Measurements from ENCODE around the gene ITGA7.

ITGA7 gene

DNA sequence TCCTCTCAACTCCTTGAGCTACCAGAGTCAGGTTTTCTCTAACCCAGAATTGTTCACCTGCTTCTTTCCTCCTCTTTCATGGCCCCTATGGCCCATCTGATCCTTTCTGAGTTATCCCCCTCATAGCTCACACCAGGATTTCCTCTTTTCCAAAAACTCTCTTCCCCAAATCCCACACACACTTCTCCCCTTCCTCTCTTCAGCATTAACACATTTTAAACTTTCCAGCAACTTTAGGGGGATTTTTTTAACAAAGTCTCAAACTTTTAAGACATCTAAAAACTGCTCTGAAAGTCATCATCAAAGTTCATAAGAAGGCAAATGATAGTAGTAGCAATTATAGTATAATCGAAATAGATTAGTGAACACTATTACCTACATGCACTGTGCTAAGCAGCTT is 63.1 kb downstream of the ITGA7 start:
- Histone ChIP-seq H3K27ac (ENCODE audit: low read length) (no peak overlapping the region), H3K36me3 (ENCODE audit: control insufficient read depth in 1 of 2, insufficient read depth in 2 of 2, low read length in 2 of 2) (no peaks in the 10 kb centered on the region), H3K4me1 (ENCODE audit: control insufficient read depth in 1 of 2, insufficient read depth in 2 of 2, low read length in 2 of 2) (peaks cover 0 to 5% of the 10 kb centered on the region in 2 donors), H3K27me3 (ENCODE audit: low read depth, low read length) (no peaks in the 10 kb centered on the region), H3K9me3 (ENCODE audit: control insufficient read depth in 1 of 2, low read length in 2 of 2) (no peaks in the 10 kb centered on the region), H3K4me3 (ENCODE audit: low read depth in 1 of 2, low read length in 2 of 2) (no peak overlapping the region)

DNA sequence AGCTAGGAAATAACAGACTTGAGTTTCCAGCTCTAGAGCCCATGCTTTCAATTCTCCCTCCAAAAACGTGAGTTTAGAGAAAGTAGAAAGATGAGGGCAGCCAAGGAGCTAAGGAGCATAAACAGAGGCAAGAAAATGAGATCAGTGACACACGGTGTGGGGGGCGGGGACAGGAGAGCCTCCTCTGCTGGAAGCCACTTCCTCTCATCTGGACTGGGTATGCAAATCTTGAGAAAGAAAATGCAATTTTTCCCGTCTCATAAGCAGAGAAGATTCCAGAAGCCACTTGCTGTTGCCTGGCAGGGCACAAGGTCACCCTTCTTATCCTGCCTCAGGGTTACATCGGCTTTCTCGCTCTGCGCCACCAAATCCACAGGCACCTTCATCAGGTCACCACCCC is 65.0 kb downstream of the ITGA7 start:
- H3K36me3 ChIP-seq (ENCODE audit: control insufficient read depth in 1 of 2, insufficient read depth in 2 of 2, low read length in 2 of 2): no peaks in the 10 kb centered on the region
- no peak overlapping the region for H3K4me3 ChIP-seq (ENCODE audit: low read depth in 1 of 2, low read length in 2 of 2)
- H3K27me3 ChIP-seq (ENCODE audit: low read depth, low read length): no peaks in the 10 kb centered on the region
- no peak overlapping the region for H3K27ac ChIP-seq (ENCODE audit: low read length)
- no peaks in the 10 kb centered on the region for H3K9me3 ChIP-seq (ENCODE audit: control insufficient read depth in 1 of 2, low read length in 2 of 2)
- peaks cover 0 to 5% of the 10 kb centered on the region in 2 donors for H3K4me1 ChIP-seq (ENCODE audit: control insufficient read depth in 1 of 2, insufficient read depth in 2 of 2, low read length in 2 of 2)

DNA sequence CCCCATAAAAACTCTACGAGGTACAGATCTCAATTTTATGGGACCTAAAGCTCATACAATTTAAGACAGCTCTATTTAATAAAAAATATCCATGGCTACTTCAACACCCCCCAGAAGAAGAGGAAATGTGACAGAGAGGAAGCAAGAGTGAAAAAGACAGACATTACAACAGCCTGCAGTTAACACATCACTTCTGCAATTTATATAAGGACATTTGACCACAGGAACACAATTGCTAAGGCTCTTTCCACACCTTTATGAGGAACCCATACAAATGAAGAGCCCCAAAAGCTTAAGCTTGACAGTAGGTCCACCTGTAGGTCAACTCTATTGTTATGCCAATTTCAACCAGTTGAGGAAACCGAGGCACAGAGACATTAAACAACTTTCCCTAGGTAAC is 65.4 kb downstream of the ITGA7 start:
- H3K4me3 ChIP-seq (ENCODE audit: low read depth in 1 of 2, low read length in 2 of 2): no peak overlapping the region
- H3K4me1 ChIP-seq (ENCODE audit: control insufficient read depth in 1 of 2, insufficient read depth in 2 of 2, low read length in 2 of 2): peaks cover 0 to 5% of the 10 kb centered on the region in 2 donors
- no peaks in the 10 kb centered on the region for H3K9me3 ChIP-seq (ENCODE audit: control insufficient read depth in 1 of 2, low read length in 2 of 2)
- H3K27ac ChIP-seq (ENCODE audit: low read length): no peak overlapping the region
- H3K27me3 ChIP-seq (ENCODE audit: low read depth, low read length): no peaks in the 10 kb centered on the region
- no peaks in the 10 kb centered on the region for H3K36me3 ChIP-seq (ENCODE audit: control insufficient read depth in 1 of 2, insufficient read depth in 2 of 2, low read length in 2 of 2)

DNA sequence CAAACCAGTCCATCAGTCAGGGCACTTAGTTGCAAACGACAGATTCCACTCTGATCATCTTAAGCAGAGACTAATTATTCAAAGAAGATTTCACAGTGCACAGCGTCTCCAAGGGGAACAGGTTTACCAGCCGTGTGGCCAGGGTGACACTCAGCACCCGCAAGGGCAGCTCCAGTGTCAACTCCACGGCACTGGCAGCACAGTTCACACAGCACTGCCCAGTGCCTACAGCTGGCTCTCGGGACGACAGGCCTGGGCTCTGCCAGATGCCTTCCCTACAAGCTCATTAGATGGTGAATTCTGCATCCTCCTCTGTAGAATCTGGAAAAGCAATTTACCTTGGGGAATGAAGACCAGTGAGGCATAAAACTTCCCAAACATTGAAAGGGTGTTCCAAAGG is 66.1 kb downstream of the ITGA7 start:
- H3K27me3 ChIP-seq (ENCODE audit: low read depth, low read length): no peaks in the 10 kb centered on the region
- no peaks in the 10 kb centered on the region for H3K9me3 ChIP-seq (ENCODE audit: control insufficient read depth in 1 of 2, low read length in 2 of 2)
- peaks cover 0 to 5% of the 10 kb centered on the region in 2 donors for H3K4me1 ChIP-seq (ENCODE audit: control insufficient read depth in 1 of 2, insufficient read depth in 2 of 2, low read length in 2 of 2)
- H3K27ac ChIP-seq (ENCODE audit: low read length): no peak overlapping the region
- no peaks in the 10 kb centered on the region for H3K36me3 ChIP-seq (ENCODE audit: control insufficient read depth in 1 of 2, insufficient read depth in 2 of 2, low read length in 2 of 2)
- no peak overlapping the region for H3K4me3 ChIP-seq (ENCODE audit: low read depth in 1 of 2, low read length in 2 of 2)

DNA sequence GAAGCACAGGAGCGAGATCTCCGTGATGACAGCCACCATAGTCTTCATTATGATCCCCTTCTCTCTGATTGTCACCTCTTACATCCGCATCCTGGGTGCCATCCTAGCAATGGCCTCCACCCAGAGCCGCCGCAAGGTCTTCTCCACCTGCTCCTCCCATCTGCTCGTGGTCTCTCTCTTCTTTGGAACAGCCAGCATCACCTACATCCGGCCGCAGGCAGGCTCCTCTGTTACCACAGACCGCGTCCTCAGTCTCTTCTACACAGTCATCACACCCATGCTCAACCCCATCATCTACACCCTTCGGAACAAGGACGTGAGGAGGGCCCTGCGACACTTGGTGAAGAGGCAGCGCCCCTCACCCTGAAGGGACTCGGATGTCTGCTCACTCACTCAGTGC is 70.2 kb downstream of the ITGA7 start:
- Histone ChIP-seq H3K4me1 (ENCODE audit: control insufficient read depth in 1 of 2, insufficient read depth in 2 of 2, low read length in 2 of 2) (no peaks in the 10 kb centered on the region), H3K27ac (ENCODE audit: low read length) (no peak overlapping the region), H3K27me3 (ENCODE audit: low read depth, low read length) (no peaks in the 10 kb centered on the region), H3K36me3 (ENCODE audit: control insufficient read depth in 1 of 2, insufficient read depth in 2 of 2, low read length in 2 of 2) (no peaks in the 10 kb centered on the region), H3K9me3 (ENCODE audit: control insufficient read depth in 1 of 2, low read length in 2 of 2) (no peaks in the 10 kb centered on the region), H3K4me3 (ENCODE audit: low read depth in 1 of 2, low read length in 2 of 2) (no peak overlapping the region)

DNA sequence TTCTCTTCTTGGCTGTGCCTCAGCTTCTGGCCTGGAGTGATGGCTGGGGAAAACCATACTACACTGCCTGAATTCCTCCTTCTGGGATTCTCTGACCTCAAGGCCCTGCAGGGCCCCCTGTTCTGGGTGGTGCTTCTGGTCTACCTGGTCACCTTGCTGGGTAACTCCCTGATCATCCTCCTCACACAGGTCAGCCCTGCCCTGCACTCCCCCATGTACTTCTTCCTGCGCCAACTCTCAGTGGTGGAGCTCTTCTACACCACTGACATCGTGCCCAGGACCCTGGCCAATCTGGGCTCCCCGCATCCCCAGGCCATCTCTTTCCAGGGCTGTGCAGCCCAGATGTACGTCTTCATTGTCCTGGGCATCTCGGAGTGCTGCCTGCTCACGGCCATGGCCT is 70.9 kb downstream of the ITGA7 start, which contains the start of gene OR10P1:
Gene OR10P1, plus strand, starts transcription at position 40 of the 400 bp plus-strand sequence. Its CDS starts 0 bp downstream, at position 40.
- no peak within 1 kb of the TSS for H3K4me3 ChIP-seq (ENCODE audit: low read depth in 1 of 2, low read length in 2 of 2)
- H3K9me3 ChIP-seq (ENCODE audit: control insufficient read depth in 1 of 2, low read length in 2 of 2): no peaks in the 10 kb centered on the region
- H3K27me3 ChIP-seq (ENCODE audit: low read depth, low read length): no peaks in the 10 kb centered on the region
- no peak within 1 kb of the TSS for H3K27ac ChIP-seq (ENCODE audit: low read length)
- H3K4me1 ChIP-seq (ENCODE audit: control insufficient read depth in 1 of 2, insufficient read depth in 2 of 2, low read length in 2 of 2): no peaks in the 10 kb centered on the region
- no peaks in the 10 kb centered on the region for H3K36me3 ChIP-seq (ENCODE audit: control insufficient read depth in 1 of 2, insufficient read depth in 2 of 2, low read length in 2 of 2)

DNA sequence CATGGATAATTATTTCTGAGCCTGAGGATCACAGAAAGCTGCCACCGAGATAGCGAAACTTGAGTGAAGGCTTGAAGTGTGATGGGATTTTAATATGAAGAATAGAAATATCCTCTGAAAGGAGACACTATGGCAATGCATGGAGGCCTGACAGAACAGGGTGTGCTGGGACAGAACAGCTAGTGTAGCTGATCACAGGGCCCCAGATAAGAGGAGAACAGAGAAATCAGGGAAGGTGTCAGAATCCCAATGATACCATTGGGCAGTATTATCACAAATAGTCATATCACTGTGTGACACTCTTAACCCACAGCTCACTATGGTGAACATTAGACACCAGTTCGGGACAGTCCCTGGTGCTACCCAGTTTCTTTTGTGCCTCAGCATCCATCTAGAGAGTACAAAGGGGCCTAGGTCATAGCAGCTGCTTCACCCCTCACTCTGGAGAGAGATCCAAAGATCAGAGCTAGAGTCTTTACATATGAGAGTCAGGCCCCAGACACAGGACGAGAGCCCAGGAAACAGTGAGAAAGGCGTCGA is 71.5 kb downstream of the ITGA7 start:
- Histone ChIP-seq H3K4me3 (ENCODE audit: low read depth in 1 of 2, low read length in 2 of 2) (no peak overlapping the region), H3K9me3 (ENCODE audit: control insufficient read depth in 1 of 2, low read length in 2 of 2) (no peaks in the 10 kb centered on the region), H3K27me3 (ENCODE audit: low read depth, low read length) (no peaks in the 10 kb centered on the region), H3K36me3 (ENCODE audit: control insufficient read depth in 1 of 2, insufficient read depth in 2 of 2, low read length in 2 of 2) (no peaks in the 10 kb centered on the region), H3K4me1 (ENCODE audit: control insufficient read depth in 1 of 2, insufficient read depth in 2 of 2, low read length in 2 of 2) (no peaks in the 10 kb centered on the region), H3K27ac (ENCODE audit: low read length) (no peak overlapping the region)
